Ovary (tissue), 3 donors: ENCODE data around the gene IFNLR1.

ENCODE experiments used
- EP300 ChIP-seq: sonication (generic); formaldehyde crosslinking; IDR thresholded peaks from one replicate; pipeline ENCODE4 v1.6.1; 2017; ENCODE audit warnings: antibody characterized with exemption
- POLR2A ChIP-seq: fragments of 450-650 bp; IDR thresholded peaks from one replicate; pipeline ENCODE4 v1.6.1; 2017; ENCODE audit warnings: antibody characterized with exemption, mild to moderate bottlenecking, moderate library complexity
- TF ChIP-seq, protein P1 (sequence below), 3 donors: fragments of 450-650 bp in 2 of 3; fragments of 200-600 bp in 1 of 3; IDR thresholded peaks; one replicate each; pipeline versions ENCODE4 v1.5.1 to v1.8.0; 2016 to 2022; ENCODE audit warnings: antibody characterized with exemption in 3 of 3, mild to moderate bottlenecking in 1 of 3
- donor health status: DM: no; HTN: no; CAD: no.

- TF ChIP-seq POLR2A (no peak), EP300 (no peak)
- TF ChIP-seq, protein P1, sequence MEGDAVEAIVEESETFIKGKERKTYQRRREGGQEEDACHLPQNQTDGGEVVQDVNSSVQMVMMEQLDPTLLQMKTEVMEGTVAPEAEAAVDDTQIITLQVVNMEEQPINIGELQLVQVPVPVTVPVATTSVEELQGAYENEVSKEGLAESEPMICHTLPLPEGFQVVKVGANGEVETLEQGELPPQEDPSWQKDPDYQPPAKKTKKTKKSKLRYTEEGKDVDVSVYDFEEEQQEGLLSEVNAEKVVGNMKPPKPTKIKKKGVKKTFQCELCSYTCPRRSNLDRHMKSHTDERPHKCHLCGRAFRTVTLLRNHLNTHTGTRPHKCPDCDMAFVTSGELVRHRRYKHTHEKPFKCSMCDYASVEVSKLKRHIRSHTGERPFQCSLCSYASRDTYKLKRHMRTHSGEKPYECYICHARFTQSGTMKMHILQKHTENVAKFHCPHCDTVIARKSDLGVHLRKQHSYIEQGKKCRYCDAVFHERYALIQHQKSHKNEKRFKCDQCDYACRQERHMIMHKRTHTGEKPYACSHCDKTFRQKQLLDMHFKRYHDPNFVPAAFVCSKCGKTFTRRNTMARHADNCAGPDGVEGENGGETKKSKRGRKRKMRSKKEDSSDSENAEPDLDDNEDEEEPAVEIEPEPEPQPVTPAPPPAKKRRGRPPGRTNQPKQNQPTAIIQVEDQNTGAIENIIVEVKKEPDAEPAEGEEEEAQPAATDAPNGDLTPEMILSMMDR (IDR thresholded peaks at IDR 0.05): no peak
Observed at GRCh38 chr1:24123611-24124010, 63.5 kb downstream of the IFNLR1 start.
